Spleen (tissue), 7 donors: Measurements from ENCODE around the gene OR2B2.

Experiments used
- CTCF ChIP-seq, 11 experiments: fragments of 200-600 bp in 7 of 11; fragments of 450-650 bp in 4 of 11; sonication (generic) in 4 of 11; IDR thresholded peaks in 8 of 11; conservative IDR thresholded peaks in 3 of 11; 1 replicate in 7 of 11; 2 replicates in 4 of 11; pipeline versions ENCODE4 v1.4.0 to v1.8.0; 2016 to 2021; ENCODE audit warnings: antibody characterized with exemption in 11 of 11, inconsistent platforms in 4 of 11, mild to moderate bottlenecking in 1 of 11
- POLR2A ChIP-seq, 3 donors: fragments of 450-650 bp; IDR thresholded peaks; one replicate each; pipeline ENCODE4 v1.5.1; 2017; ENCODE audit warnings: antibody characterized with exemption in 3 of 3, mild to moderate bottlenecking in 1 of 3
- POLR2AphosphoS5 ChIP-seq, 3 donors: sonication (generic); formaldehyde crosslinking; IDR thresholded peaks; one replicate each; pipeline ENCODE4 v1.5.1; 2017; ENCODE audit warnings: antibody characterized with exemption in 3 of 3
- donor health status: DM: no; HTN: no; CAD: no; lungs with moderate emphysema.
- donor health status: DM: no; HTN: no; CAD: no.
- donor health status: DM: no; HTN: no; CAD: no.

DNA sequence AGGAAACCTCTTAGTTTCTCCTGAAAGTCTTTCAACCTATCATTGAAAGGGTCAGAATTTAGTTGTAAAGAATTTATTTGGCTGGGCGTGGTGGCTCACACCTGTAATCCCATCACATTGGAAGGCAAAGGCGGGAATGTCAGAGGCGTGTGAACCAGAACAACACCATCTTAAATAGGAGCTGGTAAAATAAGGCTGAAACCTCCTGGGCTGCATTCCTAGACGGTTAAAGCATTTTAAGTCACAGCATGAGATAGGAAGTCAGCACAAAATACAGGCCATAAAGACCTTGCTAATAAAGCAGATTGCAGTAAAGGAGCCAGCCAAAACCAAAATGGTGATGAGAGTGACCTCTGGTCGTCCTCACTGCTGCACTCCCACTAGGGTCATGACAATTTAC lies 29.6 kb downstream of the OR2B2 start:
- no peak for TF ChIP-seq CTCF (IDR thresholded peaks at IDR 0.05 in 8 of 11, conservative IDR thresholded peaks at IDR 0.05 in 3 of 11)
- no peak for TF ChIP-seq POLR2AphosphoS5 (IDR thresholded peaks at IDR 0.05)
- no peak for TF ChIP-seq POLR2A (IDR thresholded peaks at IDR 0.05)
